Testis (tissue), 2 donors: ENCODE data around the gene SRRM2.

Experiments used
- POLR2A ChIP-seq: fragments of 450-650 bp; IDR thresholded peaks from one replicate; pipeline ENCODE4 v1.6.1; 2017; ENCODE audit warnings: antibody characterized with exemption, mild to moderate bottlenecking, moderate library complexity
- TF ChIP-seq, protein P1 (sequence below), 3 experiments: fragments of 450-650 bp in 2 of 3; fragments of 200-600 bp in 1 of 3; sonication (generic) in 1 of 3; IDR thresholded peaks; one replicate each; pipeline ENCODE4 v1.5.1; 2016 to 2019; ENCODE audit warnings: antibody characterized with exemption in 3 of 3, mild to moderate bottlenecking in 2 of 3, moderate library complexity in 1 of 3

DNA sequence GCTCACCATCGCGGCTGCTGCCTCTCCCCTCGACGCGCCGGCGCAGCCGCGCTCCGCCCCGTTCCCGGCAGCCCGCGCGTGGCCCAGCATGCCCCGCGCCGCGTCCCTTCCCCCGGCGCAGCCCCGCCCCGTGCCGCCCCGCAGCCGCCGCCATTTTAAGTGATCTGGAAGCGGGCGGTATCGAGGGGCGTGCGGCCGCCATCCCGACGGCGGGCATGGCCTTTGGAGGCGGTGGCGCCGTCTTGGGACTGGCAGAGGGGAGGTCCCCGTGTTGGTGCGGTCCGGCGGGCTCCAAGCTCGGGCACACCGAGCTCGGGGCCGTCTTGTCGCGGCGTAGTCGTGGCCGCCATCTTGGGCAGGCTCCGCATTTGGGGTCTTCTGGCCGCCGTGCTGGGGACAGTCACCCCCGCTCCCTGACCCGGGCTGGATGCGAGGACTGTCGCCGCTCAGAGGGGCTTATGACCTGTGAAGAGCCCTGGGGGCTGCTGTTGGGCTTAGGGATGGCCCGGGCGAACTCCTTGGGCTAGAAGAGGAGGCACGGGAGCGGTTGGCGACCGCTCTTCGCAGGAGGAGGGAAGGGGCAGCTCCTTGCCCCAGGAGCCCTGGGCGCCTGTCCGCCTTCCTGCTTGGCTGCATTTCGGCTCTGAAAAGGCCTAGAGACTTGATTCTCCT lies 24.9 kb downstream of the SRRM2 start, which contains the start of gene ELOB:
- TF ChIP-seq, protein P1, sequence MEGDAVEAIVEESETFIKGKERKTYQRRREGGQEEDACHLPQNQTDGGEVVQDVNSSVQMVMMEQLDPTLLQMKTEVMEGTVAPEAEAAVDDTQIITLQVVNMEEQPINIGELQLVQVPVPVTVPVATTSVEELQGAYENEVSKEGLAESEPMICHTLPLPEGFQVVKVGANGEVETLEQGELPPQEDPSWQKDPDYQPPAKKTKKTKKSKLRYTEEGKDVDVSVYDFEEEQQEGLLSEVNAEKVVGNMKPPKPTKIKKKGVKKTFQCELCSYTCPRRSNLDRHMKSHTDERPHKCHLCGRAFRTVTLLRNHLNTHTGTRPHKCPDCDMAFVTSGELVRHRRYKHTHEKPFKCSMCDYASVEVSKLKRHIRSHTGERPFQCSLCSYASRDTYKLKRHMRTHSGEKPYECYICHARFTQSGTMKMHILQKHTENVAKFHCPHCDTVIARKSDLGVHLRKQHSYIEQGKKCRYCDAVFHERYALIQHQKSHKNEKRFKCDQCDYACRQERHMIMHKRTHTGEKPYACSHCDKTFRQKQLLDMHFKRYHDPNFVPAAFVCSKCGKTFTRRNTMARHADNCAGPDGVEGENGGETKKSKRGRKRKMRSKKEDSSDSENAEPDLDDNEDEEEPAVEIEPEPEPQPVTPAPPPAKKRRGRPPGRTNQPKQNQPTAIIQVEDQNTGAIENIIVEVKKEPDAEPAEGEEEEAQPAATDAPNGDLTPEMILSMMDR (IDR thresholded peaks at IDR 0.05) = no peak
- TF ChIP-seq POLR2A = no peak
